Left lung (tissue), 10 donors: ENCODE results near the gene ATAD3B. TPM values are rescaled to one million over a fixed set of nuclear protein-coding genes. Genes with fewer than 3 reads are reported as not detected.
A peak's percentile ranks its signal among the peaks of the same experiment; 100 is the strongest.
"Not testable (repeated sequence)": the region's sequence is repeated elsewhere in the genome, so short reads cannot be mapped to it uniquely, and the experiment has no call there.

Source experiments
- ATAC-seq: fragments of 200-7000 bp; cut with Tn5 transposase; one replicate; pipeline ENCODE4 v1.9.1; 2020; ENCODE audit warnings: moderate library complexity
- DNase-seq, 4 donors: peaks; one replicate each; pipeline ENCODE4 v3.0.0-alpha.2; 2013 to 2020
- H3K27ac ChIP-seq, 2 donors: fragments of 200-600 bp; sonication (generic) in 1 of 2; one replicate each; pipeline versions ENCODE4 v1.5.0 to v1.8.0; 2020 to 2021
- H3K27me3 ChIP-seq, 2 donors: fragments of 200-600 bp; sonication (generic) in 1 of 2; one replicate each; pipeline versions ENCODE4 v1.5.0 to v1.8.0; 2020 to 2021
- H3K36me3 ChIP-seq, 2 donors: fragments of 200-600 bp; sonication (generic) in 1 of 2; one replicate each; pipeline versions ENCODE4 v1.5.0 to v1.8.0; 2020 to 2021
- H3K4me1 ChIP-seq, 2 donors: fragments of 200-600 bp; one replicate each; pipeline ENCODE4 v1.8.0; 2021
- H3K4me3 ChIP-seq, 2 donors: fragments of 200-600 bp; sonication (generic) in 1 of 2; one replicate each; pipeline versions ENCODE4 v1.5.0 to v1.8.0; 2020 to 2021; ENCODE audit warnings: mild to moderate bottlenecking in 1 of 2
- H3K9me3 ChIP-seq, 2 donors: fragments of 200-600 bp; sonication (generic) in 1 of 2; one replicate each; pipeline versions ENCODE4 v1.5.0 to v1.8.0; 2020 to 2021
- intact Hi-C, 2 donors: fragments of 100-400 bp; cut with DNase I; formaldehyde crosslinking; loops; one replicate each; pipeline versions ENCODE4 v1.11.2 to v1.14.2; 2022
- polyA plus RNA-seq, 6 donors: library from polyadenylated mRNA; unstranded; fragments of 120-200 nt; gene quantifications; one replicate each; pipeline ENCODE4 v1.2.1, GENCODE V29; 2013; ENCODE audit not compliant: insufficient read length in 6 of 6
- total RNA-seq, 2 donors: library from RNA; stranded (reverse); fragmentation: NEBNext Ultra II Directional; extraction: Animal tissue kit (Norgen Biotek cat#: 25700); gene quantifications; one replicate each; pipeline ENCODE4 v1.2.1, GENCODE V29; 2021
- TF ChIP-seq, protein P1 (sequence below), 2 donors: fragments of 200-600 bp; sonication (generic) in 1 of 2; IDR thresholded peaks; one replicate each; pipeline versions ENCODE4 v1.5.0 to v1.8.0; 2021; ENCODE audit warnings: antibody characterized with exemption in 2 of 2
- donor health status: DM: no; HTN: yes; CAD: no.
- donor health status: DM: no; HTN: no; CAD: no.

Gene ATAD3B
- total and polyA plus RNA-seq, 8 donors, result 14.5 to 30.7 (median 18.9) TPM

GRCh38 chr1:1511533-1512285, 40.1 kb downstream of the ATAD3B start, which contains the start of gene ATAD3A:
TSS of gene ATAD3A (plus strand) at chr1:1512162. CDS start at chr1:1512269, 107 bp downstream.
- H3K9me3 ChIP-seq, result no peaks in the 10 kb centered on the region

DNA sequence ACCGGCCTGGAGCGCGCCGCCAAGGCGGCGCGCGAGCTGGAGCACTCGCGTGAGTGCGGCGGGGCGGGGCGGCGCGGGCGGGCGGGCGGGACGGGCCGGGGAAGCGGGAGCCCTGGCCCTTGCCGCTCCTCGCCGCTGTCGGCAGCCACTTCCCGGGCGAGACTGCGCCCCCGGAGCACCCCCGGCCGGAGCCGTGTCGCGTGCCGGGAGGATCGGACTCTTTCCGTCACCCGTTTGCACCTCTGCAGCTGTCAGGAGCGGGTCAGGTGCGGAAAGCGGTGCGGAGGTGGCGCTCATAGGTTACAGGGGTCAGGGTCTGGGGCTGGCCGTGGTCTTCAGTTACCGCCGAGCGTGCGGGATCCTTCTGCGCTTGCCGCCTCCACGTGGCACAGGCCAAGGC, 40.9 kb downstream of the ATAD3B start:
- H3K9me3 ChIP-seq, ATAC-seq, H3K27me3 ChIP-seq, intact Hi-C loops, DNase-seq: not testable (repeated sequence)
- Histone ChIP-seq H3K4me1 (peaks cover 6 to 28% of the 10 kb centered on the region in 2 donors), H3K4me3 (peak overlapping the region; percentile 84 to 87), H3K36me3 (peaks cover 0 to 18% of the 10 kb centered on the region in 2 donors), H3K27ac (peak overlapping the region in 1 of 2 donors; percentile 94)

More at GRCh38 chr1:1511533-1512285, 40.1 kb downstream of the ATAD3B start, which contains the start of gene ATAD3A:
- peak; percentile 98 to 99 (median 99) for DNase-seq
- TF ChIP-seq, protein P1, sequence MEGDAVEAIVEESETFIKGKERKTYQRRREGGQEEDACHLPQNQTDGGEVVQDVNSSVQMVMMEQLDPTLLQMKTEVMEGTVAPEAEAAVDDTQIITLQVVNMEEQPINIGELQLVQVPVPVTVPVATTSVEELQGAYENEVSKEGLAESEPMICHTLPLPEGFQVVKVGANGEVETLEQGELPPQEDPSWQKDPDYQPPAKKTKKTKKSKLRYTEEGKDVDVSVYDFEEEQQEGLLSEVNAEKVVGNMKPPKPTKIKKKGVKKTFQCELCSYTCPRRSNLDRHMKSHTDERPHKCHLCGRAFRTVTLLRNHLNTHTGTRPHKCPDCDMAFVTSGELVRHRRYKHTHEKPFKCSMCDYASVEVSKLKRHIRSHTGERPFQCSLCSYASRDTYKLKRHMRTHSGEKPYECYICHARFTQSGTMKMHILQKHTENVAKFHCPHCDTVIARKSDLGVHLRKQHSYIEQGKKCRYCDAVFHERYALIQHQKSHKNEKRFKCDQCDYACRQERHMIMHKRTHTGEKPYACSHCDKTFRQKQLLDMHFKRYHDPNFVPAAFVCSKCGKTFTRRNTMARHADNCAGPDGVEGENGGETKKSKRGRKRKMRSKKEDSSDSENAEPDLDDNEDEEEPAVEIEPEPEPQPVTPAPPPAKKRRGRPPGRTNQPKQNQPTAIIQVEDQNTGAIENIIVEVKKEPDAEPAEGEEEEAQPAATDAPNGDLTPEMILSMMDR (IDR thresholded peaks at IDR 0.05), result no peak
- no peaks in the 10 kb centered on the region for H3K27me3 ChIP-seq
- H3K27ac ChIP-seq, result peak within 1 kb of the TSS; percentile 87 to 94
- intact Hi-C loops, result no loop called here
- peak within 1 kb of the TSS; percentile 84 to 87 for H3K4me3 ChIP-seq
- H3K36me3 ChIP-seq, result peaks cover 0 to 14% of the 10 kb centered on the region in 2 donors
- H3K4me1 ChIP-seq, result peaks cover 6 to 28% of the 10 kb centered on the region in 2 donors
- ATAC-seq, result peak; percentile 95

GRCh38 chr1:1513675-1514074, 42.1 kb downstream of the ATAD3B start:
- H3K9me3 ChIP-seq, DNase-seq, ATAC-seq, H3K27ac ChIP-seq, H3K4me3 ChIP-seq, H3K27me3 ChIP-seq, intact Hi-C loops: not testable (repeated sequence)
- Histone ChIP-seq H3K36me3 (peaks cover 0 to 20% of the 10 kb centered on the region in 2 donors), H3K4me1 (peaks cover 6 to 27% of the 10 kb centered on the region in 2 donors)

- Histone ChIP-seq H3K4me1 (peaks cover 6 to 20% of the 10 kb centered on the region in 2 donors), H3K36me3 (peaks cover 0 to 23% of the 10 kb centered on the region in 2 donors)
- intact Hi-C loops, ATAC-seq, H3K4me3 ChIP-seq, H3K27ac ChIP-seq, H3K27me3 ChIP-seq, DNase-seq, H3K9me3 ChIP-seq: not testable (repeated sequence)
Observed at GRCh38 chr1:1514376-1514775, 42.8 kb downstream of the ATAD3B start.

- H3K27me3 ChIP-seq, H3K4me3 ChIP-seq, DNase-seq, H3K9me3 ChIP-seq, H3K4me1 ChIP-seq, ATAC-seq, H3K27ac ChIP-seq: not testable (repeated sequence)
- H3K36me3 ChIP-seq, result peaks cover 0 to 46% of the 10 kb centered on the region in 2 donors
- intact Hi-C loops, result loop anchor here in 1 of 2 donors (5.0 kb wide), 1 partner anchor 40 kb away; no protein-coding TSS in a partner anchor
Observed at GRCh38 chr1:1516923-1517322, 45.4 kb downstream of the ATAD3B start.

DNA sequence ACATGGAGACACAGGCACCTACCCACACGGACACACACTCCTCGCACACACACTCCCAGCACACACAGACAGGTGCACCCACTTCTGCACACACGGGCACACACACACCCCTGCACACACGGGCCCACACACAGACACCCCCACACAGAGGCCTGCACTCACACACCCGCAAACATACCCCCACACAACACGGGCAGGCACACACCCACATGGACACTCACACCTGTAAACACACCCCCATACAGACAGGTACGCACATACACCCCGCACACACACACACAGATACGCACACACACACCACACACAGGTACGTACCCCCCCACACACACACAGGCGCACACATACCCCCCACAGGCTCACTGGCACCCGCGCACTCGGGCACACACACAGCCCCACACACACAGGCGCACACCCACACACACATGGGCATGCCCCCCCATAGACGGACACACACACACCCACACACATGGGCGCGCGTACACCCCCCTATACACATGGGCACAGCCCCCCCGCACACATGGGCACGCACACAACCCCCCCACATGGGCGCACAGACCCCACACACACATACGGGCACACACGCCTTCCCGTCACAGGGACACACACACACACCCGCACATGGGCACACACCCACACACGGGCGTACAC, 46.5 kb downstream of the ATAD3B start:
- intact Hi-C loops, result loop anchor here in 1 of 2 donors (5.0 kb wide), 1 partner anchor 41 kb away; no protein-coding TSS in a partner anchor
- DNase-seq (no peak), ATAC-seq (no peak)
- H3K27me3 ChIP-seq, result no peaks in the 10 kb centered on the region
- H3K4me1 ChIP-seq, result peaks cover 0 to 5% of the 10 kb centered on the region in 2 donors
- H3K4me3 ChIP-seq, result no peak overlapping the region
- TF ChIP-seq, protein P1 (IDR thresholded peaks at IDR 0.05), result no peak
- H3K9me3 ChIP-seq, result no peaks in the 10 kb centered on the region
- H3K27ac ChIP-seq, result no peak overlapping the region
- peaks cover 0 to 55% of the 10 kb centered on the region in 2 donors for H3K36me3 ChIP-seq

DNA sequence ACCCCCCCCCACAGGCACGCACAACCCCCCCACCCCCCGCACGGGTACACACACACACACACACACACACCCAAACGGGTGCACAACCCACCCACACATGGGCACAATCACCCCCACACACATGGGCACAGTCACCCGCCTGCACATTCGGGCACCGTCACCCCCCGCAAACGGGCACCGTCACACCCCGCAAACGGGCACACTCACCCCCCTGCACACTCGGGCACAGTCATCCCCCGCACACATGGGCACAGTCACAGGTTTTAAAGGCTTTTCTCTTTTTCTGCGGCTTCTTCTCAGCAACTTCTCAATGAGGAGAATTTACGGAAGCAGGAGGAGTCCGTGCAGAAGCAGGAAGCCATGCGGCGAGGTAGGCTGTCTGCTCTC, 47.0 kb downstream of the ATAD3B start:
- not testable (repeated sequence) for DNase-seq, ATAC-seq, H3K27me3 ChIP-seq, H3K4me3 ChIP-seq, H3K27ac ChIP-seq, H3K9me3 ChIP-seq, H3K4me1 ChIP-seq
- peaks cover 0 to 61% of the 10 kb centered on the region in 2 donors for H3K36me3 ChIP-seq
- intact Hi-C loops, result loop anchor here in 1 of 2 donors (5.0 kb wide), 1 partner anchor 41 kb away; no protein-coding TSS in a partner anchor

DNA sequence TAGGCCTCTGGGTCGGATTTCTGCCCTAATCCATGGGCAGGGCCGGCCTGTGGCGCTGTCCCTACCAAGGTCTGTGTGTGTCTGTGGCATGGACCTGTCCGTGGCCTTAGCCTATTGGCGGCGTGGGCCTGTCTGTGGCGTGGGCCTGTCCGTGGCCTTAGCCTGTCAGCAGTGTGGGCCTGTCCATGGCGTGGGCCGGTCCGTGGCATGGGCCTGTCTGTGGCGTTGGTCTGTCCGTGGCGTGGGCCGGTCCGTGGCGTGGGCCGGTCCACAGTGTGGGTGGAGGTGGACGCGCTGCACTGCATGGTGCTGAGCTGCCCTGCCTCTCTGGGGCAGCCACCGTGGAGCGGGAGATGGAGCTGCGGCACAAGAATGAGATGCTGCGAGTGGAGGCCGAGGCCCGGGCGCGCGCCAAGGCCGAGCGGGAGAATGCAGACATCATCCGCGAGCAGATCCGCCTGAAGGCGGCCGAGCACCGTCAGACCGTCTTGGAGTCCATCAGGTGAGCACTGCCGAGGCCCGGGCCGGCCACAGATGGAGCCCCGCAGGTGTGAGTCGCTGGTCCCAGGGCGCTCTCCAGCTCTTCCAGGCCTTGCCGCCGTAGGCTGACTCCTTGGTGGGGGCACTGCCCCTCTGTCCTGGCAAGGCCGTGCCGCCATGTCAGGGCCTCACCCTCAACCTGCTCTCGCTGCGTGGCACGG, 48.4 kb downstream of the ATAD3B start:
- H3K27ac ChIP-seq, H3K4me3 ChIP-seq, H3K27me3 ChIP-seq, DNase-seq, H3K4me1 ChIP-seq, H3K9me3 ChIP-seq, ATAC-seq: not testable (repeated sequence)
- intact Hi-C loops, result loop anchor here in 1 of 2 donors (5.0 kb wide), 1 partner anchor 43 kb away; no protein-coding TSS in a partner anchor
- peaks cover 0 to 68% of the 10 kb centered on the region in 2 donors for H3K36me3 ChIP-seq
